ENCODE results near the gene SMIM44.

GRCh38 chr19:3459089-3459881 is 24.0 kb downstream of the SMIM44 start:
- TF ChIP-seq POLR2A (IDR thresholded peaks at IDR 0.05) = no peak
- no peak for TF ChIP-seq CTCF (IDR thresholded peaks at IDR 0.05 in 8 of 11, conservative IDR thresholded peaks at IDR 0.05 in 3 of 11)
